ENCODE results near the gene GPR21. TPM values are rescaled to one million over a fixed set of nuclear protein-coding genes. Genes with fewer than 3 reads are reported as not detected.

The GPR21 gene
- total RNA-seq, 1 experiment from 2014 or later = not detected

GRCh38 chr9:123028973-123029372 lies 4.5 kb upstream of the GPR21 start:
- no peak for DNase-seq (ENCODE audit: low spot score)
- in situ Hi-C loops (cut with HindIII; ENCODE audit: low sequenced_read_pairs) = no loop called here

GRCh38 chr9:123031963-123032362 lies 1.5 kb upstream of the GPR21 start:
- in situ Hi-C loops (cut with HindIII; ENCODE audit: low sequenced_read_pairs) = no loop called here
- DNase-seq (ENCODE audit: low spot score) = no peak

- DNase-seq (ENCODE audit: low spot score) = peak; percentile 68
- in situ Hi-C loops (cut with HindIII; ENCODE audit: low sequenced_read_pairs) = no loop called here
Observed at GRCh38 chr9:123033864-123034601, 566 bp downstream of the GPR21 start.

GRCh38 chr9:123034881-123035510 lies 1.5 kb downstream of the GPR21 start:
- DNase-seq (ENCODE audit: low spot score) = no peak
- in situ Hi-C loops (cut with HindIII; ENCODE audit: low sequenced_read_pairs) = no loop called here

GRCh38 chr9:123035791-123036190 lies 2.3 kb downstream of the GPR21 start:
- in situ Hi-C loops (cut with HindIII; ENCODE audit: low sequenced_read_pairs) = no loop called here
- no peak for DNase-seq (ENCODE audit: low spot score)

GRCh38 chr9:123036893-123037545 lies 3.6 kb downstream of the GPR21 start:
- in situ Hi-C loops (cut with HindIII; ENCODE audit: low sequenced_read_pairs) = no loop called here
- no peak for DNase-seq (ENCODE audit: low spot score)

- DNase-seq (ENCODE audit: low spot score) = no peak
- in situ Hi-C loops (cut with HindIII; ENCODE audit: low sequenced_read_pairs) = no loop called here
Observed at GRCh38 chr9:123039617-123040219, 6.3 kb downstream of the GPR21 start.

GRCh38 chr9:123040801-123041200 lies 7.3 kb downstream of the GPR21 start:
- in situ Hi-C loops (cut with HindIII; ENCODE audit: low sequenced_read_pairs) = no loop called here

GRCh38 chr9:123041489-123041888 lies 8.0 kb downstream of the GPR21 start:
- in situ Hi-C loops (cut with HindIII; ENCODE audit: low sequenced_read_pairs) = no loop called here
- DNase-seq (ENCODE audit: low spot score) = no peak

More at GRCh38 chr9:123040801-123041200, 7.3 kb downstream of the GPR21 start:
- DNase-seq (ENCODE audit: low spot score) = no peak

GRCh38 chr9:123043081-123043939 lies 9.8 kb downstream of the GPR21 start:
- in situ Hi-C loops (cut with HindIII; ENCODE audit: low sequenced_read_pairs) = no loop called here
- no peak for DNase-seq (ENCODE audit: low spot score)

GRCh38 chr9:123044586-123044985 lies 11.1 kb downstream of the GPR21 start:
- no peak for DNase-seq (ENCODE audit: low spot score)
- in situ Hi-C loops (cut with HindIII; ENCODE audit: low sequenced_read_pairs) = no loop called here

GRCh38 chr9:123046406-123047195 lies 13.1 kb downstream of the GPR21 start:
- in situ Hi-C loops (cut with HindIII; ENCODE audit: low sequenced_read_pairs) = no loop called here
- DNase-seq (ENCODE audit: low spot score) = no peak

- DNase-seq (ENCODE audit: low spot score) = peak; percentile 6
- in situ Hi-C loops (cut with HindIII; ENCODE audit: low sequenced_read_pairs) = no loop called here
Observed at GRCh38 chr9:123048748-123049147, 15.3 kb downstream of the GPR21 start.

GRCh38 chr9:123049589-123050222 lies 16.2 kb downstream of the GPR21 start:
- DNase-seq (ENCODE audit: low spot score) = peak; percentile 93
- in situ Hi-C loops (cut with HindIII; ENCODE audit: low sequenced_read_pairs) = no loop called here

GRCh38 chr9:123053046-123053445 lies 19.6 kb downstream of the GPR21 start:
- in situ Hi-C loops (cut with HindIII; ENCODE audit: low sequenced_read_pairs) = no loop called here
- DNase-seq (ENCODE audit: low spot score) = no peak

- in situ Hi-C loops (cut with HindIII; ENCODE audit: low sequenced_read_pairs) = no loop called here
- no peak for DNase-seq (ENCODE audit: low spot score)
Observed at GRCh38 chr9:123053711-123054110, 20.2 kb downstream of the GPR21 start.

GRCh38 chr9:123058834-123059233 lies 25.4 kb downstream of the GPR21 start:
- no peak for DNase-seq (ENCODE audit: low spot score)
- in situ Hi-C loops (cut with HindIII; ENCODE audit: low sequenced_read_pairs) = no loop called here

Measured in G401 (cell line).